Measurements from ENCODE around the gene ISM1.
"Not testable (repeated sequence)": the region's sequence is repeated elsewhere in the genome, so short reads cannot be mapped to it uniquely, and the experiment has no call there.

ISM1 gene

DNA sequence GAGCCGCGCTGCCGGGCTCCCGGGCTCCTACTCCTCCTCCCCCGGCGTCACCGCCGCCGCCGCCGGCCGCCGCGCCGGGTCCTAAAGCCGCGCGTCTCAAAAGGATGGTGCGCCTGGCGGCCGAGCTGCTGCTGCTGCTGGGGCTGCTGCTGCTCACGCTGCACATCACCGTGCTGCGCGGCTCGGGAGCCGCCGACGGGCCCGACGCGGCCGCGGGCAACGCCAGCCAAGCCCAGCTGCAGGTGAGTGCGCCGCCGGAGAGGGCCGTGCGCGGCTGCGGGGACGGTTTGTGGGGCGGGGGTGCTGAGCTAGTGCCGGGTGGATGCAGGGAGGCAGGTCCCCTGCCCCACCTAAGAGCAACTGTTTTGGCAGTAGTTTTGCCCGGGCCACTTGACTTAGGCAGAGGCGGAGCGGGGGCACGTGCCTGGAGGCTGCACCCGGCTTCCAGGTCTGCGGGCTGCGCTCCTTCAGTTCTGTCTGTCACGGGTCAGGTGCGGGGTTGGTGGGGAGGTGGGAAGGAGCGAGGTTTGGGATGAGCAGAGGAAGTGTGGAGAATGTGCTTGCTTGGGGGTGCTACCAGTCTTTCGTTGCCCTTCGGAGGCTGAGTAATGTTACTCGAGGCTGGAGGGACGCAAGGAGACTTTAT is 722 bp downstream of the ISM1 start:
- H3K27ac ChIP-seq (ENCODE audit: low read depth, low read length) = no peak overlapping the region
- no peaks in the 10 kb centered on the region for H3K36me3 ChIP-seq (ENCODE audit: control insufficient read depth, insufficient read depth, low read length)
- H3K4me3 ChIP-seq (ENCODE audit: low read depth, low read length) = peak overlapping the region; percentile 89
- H3K9ac ChIP-seq (ENCODE audit: low read length) = peak overlapping the region; percentile 42
- H3K9me3 ChIP-seq (ENCODE audit: control insufficient read depth, insufficient read depth, low read depth, low read length) = peaks cover 5% of the 10 kb centered on the region; the same call in 1 of the 2 replicates
- no peaks in the 10 kb centered on the region for H3K4me1 ChIP-seq (ENCODE audit: control insufficient read depth, insufficient read depth, low read length)
- peaks cover 70% of the 10 kb centered on the region for H3K27me3 ChIP-seq (ENCODE audit: control insufficient read depth, insufficient read depth, low read length)

GRCh38 chr20:13222319-13222716 is 1.2 kb downstream of the ISM1 start:
- peak overlapping the region; percentile 13 for H3K9ac ChIP-seq (ENCODE audit: low read length)
- peaks cover 5% of the 10 kb centered on the region; the same call in 1 of the 2 replicates for H3K9me3 ChIP-seq (ENCODE audit: control insufficient read depth, insufficient read depth, low read depth, low read length)
- peaks cover 66% of the 10 kb centered on the region for H3K27me3 ChIP-seq (ENCODE audit: control insufficient read depth, insufficient read depth, low read length)
- no peak overlapping the region for H3K27ac ChIP-seq (ENCODE audit: low read depth, low read length)
- no peaks in the 10 kb centered on the region for H3K4me1 ChIP-seq (ENCODE audit: control insufficient read depth, insufficient read depth, low read length)
- no peaks in the 10 kb centered on the region for H3K36me3 ChIP-seq (ENCODE audit: control insufficient read depth, insufficient read depth, low read length)
- H3K4me3 ChIP-seq (ENCODE audit: low read depth, low read length) = peak overlapping the region; percentile 89

GRCh38 chr20:13223736-13224520 is 2.9 kb downstream of the ISM1 start:
- Histone ChIP-seq H3K9me3 (ENCODE audit: control insufficient read depth, insufficient read depth, low read depth, low read length) (peaks cover 5% of the 10 kb centered on the region; the same call in 1 of the 2 replicates), H3K36me3 (ENCODE audit: control insufficient read depth, insufficient read depth, low read length) (no peaks in the 10 kb centered on the region), H3K4me1 (ENCODE audit: control insufficient read depth, insufficient read depth, low read length) (no peaks in the 10 kb centered on the region), H3K4me3 (ENCODE audit: low read depth, low read length) (no peak overlapping the region), H3K27ac (ENCODE audit: low read depth, low read length) (no peak overlapping the region), H3K9ac (ENCODE audit: low read length) (no peak overlapping the region), H3K27me3 (ENCODE audit: control insufficient read depth, insufficient read depth, low read length) (peaks cover 50% of the 10 kb centered on the region)

GRCh38 chr20:13226367-13226766 is 5.3 kb downstream of the ISM1 start:
- Histone ChIP-seq H3K27me3 (ENCODE audit: control insufficient read depth, insufficient read depth, low read length) (peaks cover 27% of the 10 kb centered on the region), H3K36me3 (ENCODE audit: control insufficient read depth, insufficient read depth, low read length) (no peaks in the 10 kb centered on the region)

DNA sequence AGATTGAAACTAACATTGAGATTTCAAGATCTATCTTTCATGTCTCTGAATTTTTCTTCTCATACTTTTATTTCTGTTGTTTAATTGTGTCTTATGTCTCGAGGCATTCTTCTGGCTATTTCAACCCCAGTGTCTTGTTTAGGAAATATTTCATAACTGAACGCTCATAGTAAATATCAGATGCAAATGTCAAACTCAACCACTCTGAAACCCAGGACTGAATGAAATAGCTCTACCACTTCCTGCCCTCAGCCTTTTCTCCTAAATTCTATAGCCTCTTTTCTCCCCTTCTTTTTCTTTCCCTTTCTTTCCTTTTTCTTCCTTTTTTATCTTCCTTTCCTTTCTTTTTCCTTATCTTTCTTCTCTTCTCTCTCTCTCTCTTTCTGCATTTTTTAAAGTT is 7.7 kb downstream of the ISM1 start:
- peaks cover 5% of the 10 kb centered on the region; the same call in 1 of the 2 replicates for H3K9me3 ChIP-seq (ENCODE audit: control insufficient read depth, insufficient read depth, low read depth, low read length)
- peaks cover 6% of the 10 kb centered on the region for H3K27me3 ChIP-seq (ENCODE audit: control insufficient read depth, insufficient read depth, low read length)
- no peak overlapping the region for H3K4me3 ChIP-seq (ENCODE audit: low read depth, low read length)
- H3K36me3 ChIP-seq (ENCODE audit: control insufficient read depth, insufficient read depth, low read length) = no peaks in the 10 kb centered on the region
- no peak overlapping the region for H3K9ac ChIP-seq (ENCODE audit: low read length)
- no peak overlapping the region for H3K27ac ChIP-seq (ENCODE audit: low read depth, low read length)
- H3K4me1 ChIP-seq (ENCODE audit: control insufficient read depth, insufficient read depth, low read length) = peaks cover 10% of the 10 kb centered on the region

More at GRCh38 chr20:13226367-13226766, 5.3 kb downstream of the ISM1 start:
- H3K27ac ChIP-seq (ENCODE audit: low read depth, low read length) = no peak overlapping the region
- H3K9ac ChIP-seq (ENCODE audit: low read length) = no peak overlapping the region
- peaks cover 5% of the 10 kb centered on the region; the same call in 1 of the 2 replicates for H3K9me3 ChIP-seq (ENCODE audit: control insufficient read depth, insufficient read depth, low read depth, low read length)
- no peak overlapping the region for H3K4me3 ChIP-seq (ENCODE audit: low read depth, low read length)
- H3K4me1 ChIP-seq (ENCODE audit: control insufficient read depth, insufficient read depth, low read length) = peaks cover 7% of the 10 kb centered on the region

DNA sequence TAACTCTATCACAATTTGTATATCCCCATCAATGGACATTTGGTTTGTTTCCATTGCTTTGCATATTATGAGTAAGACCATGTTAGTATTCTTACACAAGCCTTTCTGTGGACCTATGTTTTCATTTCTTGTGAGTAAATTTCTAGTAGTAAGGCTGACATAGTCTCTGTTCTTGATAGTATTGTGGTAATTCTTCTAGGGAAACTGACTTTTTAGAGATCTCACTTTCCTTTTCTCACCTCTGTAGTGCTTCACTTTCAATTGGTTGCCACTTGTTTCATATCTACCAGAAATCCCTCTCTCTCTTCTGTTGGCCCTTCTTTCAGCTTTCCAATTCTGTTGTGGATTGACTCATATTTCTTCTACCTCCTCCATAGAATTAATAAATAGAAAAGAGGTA is 8.5 kb downstream of the ISM1 start:
- Histone ChIP-seq H3K9me3 (ENCODE audit: control insufficient read depth, insufficient read depth, low read depth, low read length) (peaks cover 5% of the 10 kb centered on the region; the same call in 1 of the 2 replicates), H3K4me1 (ENCODE audit: control insufficient read depth, insufficient read depth, low read length) (peaks cover 10% of the 10 kb centered on the region), H3K36me3 (ENCODE audit: control insufficient read depth, insufficient read depth, low read length) (no peaks in the 10 kb centered on the region), H3K9ac (ENCODE audit: low read length) (no peak overlapping the region), H3K4me3 (ENCODE audit: low read depth, low read length) (no peak overlapping the region), H3K27ac (ENCODE audit: low read depth, low read length) (no peak overlapping the region), H3K27me3 (ENCODE audit: control insufficient read depth, insufficient read depth, low read length) (no peaks in the 10 kb centered on the region; the same call in 1 of the 2 replicates)

GRCh38 chr20:13231031-13231752 is 10.1 kb downstream of the ISM1 start:
- Histone ChIP-seq H3K9me3 (ENCODE audit: control insufficient read depth, insufficient read depth, low read depth, low read length) (peaks cover 3% of the 10 kb centered on the region; the same call in 1 of the 2 replicates), H3K4me3 (ENCODE audit: low read depth, low read length) (no peak overlapping the region), H3K27me3 (ENCODE audit: control insufficient read depth, insufficient read depth, low read length) (no peaks in the 10 kb centered on the region), H3K4me1 (ENCODE audit: control insufficient read depth, insufficient read depth, low read length) (peaks cover 10% of the 10 kb centered on the region), H3K27ac (ENCODE audit: low read depth, low read length) (no peak overlapping the region), H3K9ac (ENCODE audit: low read length) (no peak overlapping the region), H3K36me3 (ENCODE audit: control insufficient read depth, insufficient read depth, low read length) (no peaks in the 10 kb centered on the region)

DNA sequence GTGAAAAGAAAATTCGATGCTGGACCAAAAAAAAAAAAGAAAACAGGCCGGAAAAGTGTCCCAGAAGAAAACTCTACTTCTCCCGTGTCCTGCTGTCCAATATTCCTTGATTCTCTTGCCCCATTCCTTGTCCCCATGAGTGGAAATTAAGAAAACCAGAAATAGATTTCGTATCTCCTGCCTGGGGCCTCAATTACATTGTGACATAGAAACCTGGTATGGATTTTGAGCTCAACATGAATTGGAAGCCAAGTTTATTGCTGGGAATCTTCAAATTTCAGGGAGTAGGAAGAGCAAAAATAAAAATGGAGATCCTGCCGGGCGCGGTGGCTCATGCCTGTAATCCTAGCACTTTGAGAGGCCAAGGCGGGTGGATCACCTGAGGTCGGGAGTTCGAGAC is 11.9 kb downstream of the ISM1 start:
- H3K4me3 ChIP-seq (ENCODE audit: low read depth, low read length) = no peak overlapping the region
- no peak overlapping the region for H3K9ac ChIP-seq (ENCODE audit: low read length)
- no peaks in the 10 kb centered on the region for H3K9me3 ChIP-seq (ENCODE audit: control insufficient read depth, insufficient read depth, low read depth, low read length)
- no peaks in the 10 kb centered on the region for H3K27me3 ChIP-seq (ENCODE audit: control insufficient read depth, insufficient read depth, low read length)
- H3K27ac ChIP-seq (ENCODE audit: low read depth, low read length) = no peak overlapping the region
- no peaks in the 10 kb centered on the region for H3K36me3 ChIP-seq (ENCODE audit: control insufficient read depth, insufficient read depth, low read length)
- peaks cover 10% of the 10 kb centered on the region for H3K4me1 ChIP-seq (ENCODE audit: control insufficient read depth, insufficient read depth, low read length)

GRCh38 chr20:13234961-13235360 is 13.9 kb downstream of the ISM1 start:
- no peak overlapping the region for H3K27ac ChIP-seq (ENCODE audit: low read depth, low read length)
- H3K4me3 ChIP-seq (ENCODE audit: low read depth, low read length) = no peak overlapping the region
- peaks cover 10% of the 10 kb centered on the region for H3K4me1 ChIP-seq (ENCODE audit: control insufficient read depth, insufficient read depth, low read length)
- no peak overlapping the region for H3K9ac ChIP-seq (ENCODE audit: low read length)
- H3K9me3 ChIP-seq (ENCODE audit: control insufficient read depth, insufficient read depth, low read depth, low read length) = no peaks in the 10 kb centered on the region
- no peaks in the 10 kb centered on the region for H3K36me3 ChIP-seq (ENCODE audit: control insufficient read depth, insufficient read depth, low read length)
- no peaks in the 10 kb centered on the region for H3K27me3 ChIP-seq (ENCODE audit: control insufficient read depth, insufficient read depth, low read length)

- not testable (repeated sequence) for H3K36me3 ChIP-seq (ENCODE audit: control insufficient read depth, insufficient read depth, low read length); H3K9me3 ChIP-seq (ENCODE audit: control insufficient read depth, insufficient read depth, low read depth, low read length)
These were observed 15.3 kb downstream of the ISM1 start for GRCh38 chr20:13236360-13236759.

More at GRCh38 chr20:13236360-13236759, 15.3 kb downstream of the ISM1 start:
- H3K27me3 ChIP-seq (ENCODE audit: control insufficient read depth, insufficient read depth, low read length); H3K4me3 ChIP-seq (ENCODE audit: low read depth, low read length); H3K4me1 ChIP-seq (ENCODE audit: control insufficient read depth, insufficient read depth, low read length); H3K27ac ChIP-seq (ENCODE audit: low read depth, low read length); H3K9ac ChIP-seq (ENCODE audit: low read length): not testable (repeated sequence)
